Measurements from ENCODE around the gene B4GALT2. TPM values are rescaled to one million over a fixed set of nuclear protein-coding genes. Genes with fewer than 3 reads are reported as not detected.

The B4GALT2 gene
- total and polyA plus RNA-seq, 9 of the 15 experiments (the other 6 are each of a cell fraction or from before 2014, with no cell fraction given): 1.3 to 86.8 (median 43.8) TPM

- peak; percentile 61 for TF ChIP-seq SMC3 (conservative IDR thresholded peaks at IDR 0.05; ENCODE audit: insufficient read depth, low read depth, low read length)
- TF ChIP-seq SREBF2 (CRISPR knock-in tag; IDR thresholded peaks at IDR 0.05): no peak
- no peak for TF ChIP-seq DNMT1 (IDR thresholded peaks at IDR 0.05)
- TF ChIP-seq PHB (CRISPR knock-in tag; IDR thresholded peaks at IDR 0.05): 0 out of 2 replicates have a peak, but pooled peaks have one; percentile 15
- peak; percentile 99 for TF ChIP-seq DACH1 (IDR thresholded peaks at IDR 0.05; ENCODE audit: partially characterized antibody)
- no peak for TF ChIP-seq E2F8 (IDR thresholded peaks at IDR 0.05; ENCODE audit: low read depth, partially characterized antibody)
- TF ChIP-seq ZNF280A (IDR thresholded peaks at IDR 0.05; ENCODE audit: low read depth, partially characterized antibody): no peak
- 0 out of 4 replicates have a peak, but pooled peaks of 1 of the 2 experiments have one; percentile 33 for TF ChIP-seq TRIM24 (IDR thresholded peaks at IDR 0.05)
- no peak for TF ChIP-seq STAT5A (IDR thresholded peaks at IDR 0.05; ENCODE audit: borderline replicate concordance, low read length)
- TF ChIP-seq SNAPC5 (CRISPR knock-in tag; IDR thresholded peaks at IDR 0.05): no peak
- no peak for TF ChIP-seq ZC3H11A (IDR thresholded peaks at IDR 0.05; ENCODE audit: low read depth, low read length)
- TF ChIP-seq ZNF707 (CRISPR knock-in tag; conservative IDR thresholded peaks at IDR 0.05): no peak
- TF ChIP-seq ZC3H8 (IDR thresholded peaks at IDR 0.05): no peak
- no peak for TF ChIP-seq HNRNPUL1 (IDR thresholded peaks at IDR 0.05; ENCODE audit: low read length)
- no peak for TF ChIP-seq CBX5 (IDR thresholded peaks at IDR 0.05; ENCODE audit: borderline replicate concordance, low read depth)
- no peak for TF ChIP-seq IRF2 (CRISPR knock-in tag; IDR thresholded peaks at IDR 0.05)
- peak; percentile 89 for TF ChIP-seq HDAC2 (IDR thresholded peaks at IDR 0.05)
- TF ChIP-seq CREB3L1 (IDR thresholded peaks at IDR 0.05; ENCODE audit: borderline replicate concordance, low read depth): peak; percentile 97
- TF ChIP-seq KLF6 (CRISPR knock-in tag; IDR thresholded peaks at IDR 0.05; ENCODE audit: borderline replicate concordance): no peak
- TF ChIP-seq NR1H2 (CRISPR knock-in tag; IDR thresholded peaks at IDR 0.05): no peak; the same call in 1 of the 2 replicates
- TF ChIP-seq STAG1 (CRISPR knock-in tag; IDR thresholded peaks at IDR 0.05; ENCODE audit: borderline replicate concordance): peak; percentile 93
- no peak for TF ChIP-seq ATF1 (CRISPR knock-in tag; IDR thresholded peaks at IDR 0.05)
- peak; percentile 90 for TF ChIP-seq ATF1 (tag; IDR thresholded peaks at IDR 0.05)
- TF ChIP-seq MCM3 (IDR thresholded peaks at IDR 0.05): no peak
- no peak for TF ChIP-seq SNRNP70 (optimal IDR thresholded peaks at IDR 0.05; ENCODE audit: low read depth, low read length)
- TF ChIP-seq FOXK2 (conservative IDR thresholded peaks at IDR 0.05 in 1 of 2, IDR thresholded peaks at IDR 0.05 in 1 of 2; ENCODE audit: low read depth in 2 of 2): peak; percentile 88 to 91
Observed at GRCh38 chr1:43946236-43947060, 32.6 kb upstream of the B4GALT2 start, which contains the start of gene IPO13 (continued).

Data from K562 (cell line).